ENCODE measurements around the gene PATZ1. TPM values are rescaled to one million over a fixed set of nuclear protein-coding genes. Genes with fewer than 3 reads are reported as not detected.

PATZ1 gene
- total RNA-seq, 1 experiment from 2014 or later: 19.2 TPM

DNA sequence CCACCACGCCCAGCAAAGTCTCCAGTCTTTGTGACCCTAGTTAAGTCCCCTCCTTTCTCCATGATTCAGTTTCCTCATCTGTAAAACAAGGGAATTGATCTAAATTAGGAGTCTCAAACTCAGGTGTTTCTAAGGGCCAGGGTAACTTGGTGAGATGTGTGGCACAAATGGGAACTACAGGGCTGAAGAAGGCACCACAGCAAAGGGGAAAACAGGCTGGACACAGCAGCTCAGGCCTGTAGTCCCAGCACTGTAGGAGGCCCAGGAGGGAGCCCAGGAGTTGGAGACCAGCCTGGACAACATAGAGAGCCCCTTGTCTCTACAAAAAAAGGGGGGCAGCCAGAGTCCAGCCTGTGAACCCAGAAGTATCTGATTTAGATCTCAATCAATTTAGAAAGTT lies 15.6 kb upstream of the PATZ1 start:
- ChIA-PET CTCF (no interaction called here), POLR2A (interaction anchor here (1.9 kb wide), 1 partner anchor 15 kb away, joined by 5 read pairs; the partner anchor contains the start of gene PATZ1)
- Mint-ChIP-seq H3K27me3 (ENCODE audit: insufficient read depth, unreplicated experiment) (no peaks in the 10 kb centered on the region), H3K36me3 (ENCODE audit: insufficient read depth, unreplicated experiment) (no peaks in the 10 kb centered on the region), H3K4me1 (ENCODE audit: insufficient read depth, unreplicated experiment) (no peaks in the 10 kb centered on the region), H3K9me3 (ENCODE audit: unreplicated experiment) (no peaks in the 10 kb centered on the region), H3K27ac (ENCODE audit: low read depth, unreplicated experiment) (no peak overlapping the region), H3K4me3 (ENCODE audit: unreplicated experiment) (no peak overlapping the region)
- DNase-seq (ENCODE audit: unreplicated experiment): no peak
- TF ChIP-seq, protein P1, sequence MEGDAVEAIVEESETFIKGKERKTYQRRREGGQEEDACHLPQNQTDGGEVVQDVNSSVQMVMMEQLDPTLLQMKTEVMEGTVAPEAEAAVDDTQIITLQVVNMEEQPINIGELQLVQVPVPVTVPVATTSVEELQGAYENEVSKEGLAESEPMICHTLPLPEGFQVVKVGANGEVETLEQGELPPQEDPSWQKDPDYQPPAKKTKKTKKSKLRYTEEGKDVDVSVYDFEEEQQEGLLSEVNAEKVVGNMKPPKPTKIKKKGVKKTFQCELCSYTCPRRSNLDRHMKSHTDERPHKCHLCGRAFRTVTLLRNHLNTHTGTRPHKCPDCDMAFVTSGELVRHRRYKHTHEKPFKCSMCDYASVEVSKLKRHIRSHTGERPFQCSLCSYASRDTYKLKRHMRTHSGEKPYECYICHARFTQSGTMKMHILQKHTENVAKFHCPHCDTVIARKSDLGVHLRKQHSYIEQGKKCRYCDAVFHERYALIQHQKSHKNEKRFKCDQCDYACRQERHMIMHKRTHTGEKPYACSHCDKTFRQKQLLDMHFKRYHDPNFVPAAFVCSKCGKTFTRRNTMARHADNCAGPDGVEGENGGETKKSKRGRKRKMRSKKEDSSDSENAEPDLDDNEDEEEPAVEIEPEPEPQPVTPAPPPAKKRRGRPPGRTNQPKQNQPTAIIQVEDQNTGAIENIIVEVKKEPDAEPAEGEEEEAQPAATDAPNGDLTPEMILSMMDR (IDR thresholded peaks at IDR 0.05; ENCODE audit: unreplicated experiment): no peak
- no TSS peak for BruUV-seq (replicated peaks)
- intact Hi-C loops (cut with micrococcal nuclease): no loop called here

DNA sequence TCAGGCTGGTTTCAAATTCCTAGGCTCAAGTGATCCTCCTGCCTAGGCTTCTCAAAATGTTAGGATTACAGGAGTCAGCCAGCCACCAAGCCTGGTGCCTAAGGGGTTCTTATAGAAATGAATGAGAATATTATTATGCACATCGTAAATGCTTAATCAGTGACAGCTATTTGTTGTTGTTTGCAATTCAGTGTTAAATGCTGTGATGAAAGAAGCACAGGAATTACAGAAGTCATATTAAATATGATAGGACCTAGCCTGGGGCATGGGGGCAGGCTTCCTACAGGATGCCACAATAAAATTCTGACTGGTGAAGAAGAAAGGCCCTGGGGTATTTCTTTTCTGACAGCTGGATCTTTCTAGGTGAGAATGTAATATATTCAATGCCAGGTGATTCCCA lies 13.9 kb upstream of the PATZ1 start:
- Mint-ChIP-seq H3K9me3 (ENCODE audit: unreplicated experiment) (no peaks in the 10 kb centered on the region), H3K27ac (ENCODE audit: low read depth, unreplicated experiment) (no peak overlapping the region), H3K36me3 (ENCODE audit: insufficient read depth, unreplicated experiment) (no peaks in the 10 kb centered on the region), H3K4me1 (ENCODE audit: insufficient read depth, unreplicated experiment) (no peaks in the 10 kb centered on the region), H3K27me3 (ENCODE audit: insufficient read depth, unreplicated experiment) (peaks cover 12% of the 10 kb centered on the region), H3K4me3 (ENCODE audit: unreplicated experiment) (no peak overlapping the region)
- intact Hi-C loops (cut with micrococcal nuclease): no loop called here
- POLR2A ChIA-PET: interaction anchor here (0.7 kb wide), 1 partner anchor 11 kb away, joined by 3 read pairs; no protein-coding TSS in a partner anchor
- no TSS peak for BruUV-seq (replicated peaks)
- CTCF ChIA-PET: interaction anchor here (0.6 to 1.2 kb wide), 3 partner anchors 11 to 45 kb away, joined by 3 read pairs; no protein-coding TSS in a partner anchor
- no peak for DNase-seq (ENCODE audit: unreplicated experiment)
- TF ChIP-seq, protein P1 (IDR thresholded peaks at IDR 0.05; ENCODE audit: unreplicated experiment): no peak

DNA sequence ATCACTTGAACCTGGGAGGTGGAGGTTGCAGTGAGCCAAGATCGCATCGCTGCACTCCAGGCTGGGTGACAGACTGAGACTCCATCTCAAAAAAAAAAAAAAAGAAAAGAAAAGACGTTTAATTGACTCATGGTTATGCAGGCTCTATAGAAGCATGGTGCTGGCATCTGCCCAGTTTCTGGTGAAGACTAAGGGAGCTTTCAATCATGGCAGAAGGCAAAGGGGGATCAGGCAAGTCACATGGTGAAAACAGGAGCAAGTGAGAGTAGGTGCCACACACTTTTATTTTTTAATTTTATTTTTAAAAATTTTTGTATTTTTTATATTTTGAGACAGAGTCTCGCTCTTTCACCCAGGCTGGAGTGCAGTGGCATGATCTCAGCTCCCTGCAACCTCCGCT lies 8.4 kb upstream of the PATZ1 start:
- CTCF ChIA-PET: interaction anchor here (1.2 kb wide), 1 partner anchor 8 kb away, joined by 3 read pairs; the partner anchor contains the start of gene PATZ1
- no peaks in the 10 kb centered on the region for H3K9me3 Mint-ChIP-seq (ENCODE audit: unreplicated experiment)

DNA sequence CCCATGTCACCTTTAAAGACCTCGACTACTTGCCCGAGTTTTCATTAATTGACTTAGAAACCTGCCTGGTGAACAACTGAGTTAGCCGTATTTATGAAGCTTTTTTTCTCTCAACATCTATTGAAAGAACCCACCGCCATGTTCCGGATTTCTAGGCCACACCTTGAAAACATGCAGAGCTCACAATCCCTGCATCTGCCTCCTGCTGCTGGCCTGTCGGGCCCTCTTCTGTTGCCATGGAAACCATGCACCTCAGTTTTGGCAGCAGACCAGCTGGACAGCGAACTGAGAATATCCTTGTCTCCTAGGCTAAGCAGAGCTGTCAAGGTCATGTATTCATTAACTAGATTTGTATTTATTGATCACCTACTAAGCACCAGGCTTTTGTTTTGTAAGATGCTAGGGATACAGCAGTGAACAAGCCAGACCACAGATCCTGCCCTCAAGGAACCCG lies 4.3 kb upstream of the PATZ1 start:
- intact Hi-C loops (cut with micrococcal nuclease): no loop called here
- peak; percentile 46 for DNase-seq (ENCODE audit: unreplicated experiment)
- CTCF ChIA-PET: interaction anchor here (0.9 kb wide), 1 partner anchor 37 kb away, joined by 4 read pairs; no protein-coding TSS in a partner anchor
- H3K27ac Mint-ChIP-seq (ENCODE audit: low read depth, unreplicated experiment): no peak overlapping the region
- H3K9me3 Mint-ChIP-seq (ENCODE audit: unreplicated experiment): no peaks in the 10 kb centered on the region
- BruUV-seq (replicated peaks): no TSS peak
- H3K36me3 Mint-ChIP-seq (ENCODE audit: insufficient read depth, unreplicated experiment): no peaks in the 10 kb centered on the region
- H3K4me3 Mint-ChIP-seq (ENCODE audit: unreplicated experiment): no peak overlapping the region
- POLR2A ChIA-PET: interaction anchor here (0.6 kb wide), 1 partner anchor 341 kb away, joined by 3 read pairs; no protein-coding TSS in a partner anchor
- TF ChIP-seq, protein P1 (IDR thresholded peaks at IDR 0.05; ENCODE audit: unreplicated experiment): no peak
- H3K4me1 Mint-ChIP-seq (ENCODE audit: insufficient read depth, unreplicated experiment): peaks cover 4% of the 10 kb centered on the region
- no peaks in the 10 kb centered on the region for H3K27me3 Mint-ChIP-seq (ENCODE audit: insufficient read depth, unreplicated experiment)

More for the DNA sequence above, 8.4 kb upstream of the PATZ1 start:
- no peak overlapping the region for H3K4me3 Mint-ChIP-seq (ENCODE audit: unreplicated experiment)
- no TSS peak for BruUV-seq (replicated peaks)
- DNase-seq (ENCODE audit: unreplicated experiment): no peak
- no peaks in the 10 kb centered on the region for H3K4me1 Mint-ChIP-seq (ENCODE audit: insufficient read depth, unreplicated experiment)
- intact Hi-C loops (cut with micrococcal nuclease): no loop called here
- H3K36me3 Mint-ChIP-seq (ENCODE audit: insufficient read depth, unreplicated experiment): no peaks in the 10 kb centered on the region
- POLR2A ChIA-PET: no interaction called here
- peaks cover 12% of the 10 kb centered on the region for H3K27me3 Mint-ChIP-seq (ENCODE audit: insufficient read depth, unreplicated experiment)
- no peak overlapping the region for H3K27ac Mint-ChIP-seq (ENCODE audit: low read depth, unreplicated experiment)
- TF ChIP-seq, protein P1 (IDR thresholded peaks at IDR 0.05; ENCODE audit: unreplicated experiment): no peak

Measured in MCF 10A (cell line).